Effector memory CD4-positive, alpha-beta T cell (primary cell): ENCODE data around the gene UGGT1.
A peak's percentile ranks its signal among the peaks of the same experiment; 100 is the strongest.

ENCODE experiments used
- DNase-seq, 3 donors: peaks; one replicate each; pipeline ENCODE4 v3.0.0-alpha.2; 2020
- H3K27ac ChIP-seq: 2 replicates; pipeline ENCODE4 v1.7.0; 2013; ENCODE audit warnings: mild to moderate bottlenecking, low read length, moderate library complexity; ENCODE audit not compliant: insufficient read depth, poor library complexity, severe bottlenecking
- H3K27me3 ChIP-seq: replicated peaks from 2 replicates; pipeline ENCODE4 v1.7.0; 2013; ENCODE audit warnings: mild to moderate bottlenecking, low read length; ENCODE audit not compliant: insufficient read depth, control insufficient read depth, poor library complexity, severe bottlenecking
- H3K36me3 ChIP-seq: 2 replicates; pipeline ENCODE4 v1.7.0; 2013; ENCODE audit warnings: mild to moderate bottlenecking, low read length, moderate library complexity; ENCODE audit not compliant: control insufficient read depth, insufficient read depth
- H3K4me1 ChIP-seq: 2 replicates; pipeline ENCODE4 v1.7.0; 2013; ENCODE audit warnings: low read length, mild to moderate bottlenecking; ENCODE audit not compliant: control insufficient read depth, insufficient read depth, poor library complexity, severe bottlenecking
- H3K4me3 ChIP-seq: 2 replicates; pipeline ENCODE4 v1.7.0; 2013; ENCODE audit warnings: low read length, low read depth, mild to moderate bottlenecking; ENCODE audit not compliant: insufficient read depth, poor library complexity, severe bottlenecking
- H3K9me3 ChIP-seq: 2 replicates; pipeline ENCODE4 v1.7.0; 2013; ENCODE audit warnings: mild to moderate bottlenecking, low read length, moderate library complexity; ENCODE audit not compliant: control insufficient read depth

The UGGT1 gene

DNA sequence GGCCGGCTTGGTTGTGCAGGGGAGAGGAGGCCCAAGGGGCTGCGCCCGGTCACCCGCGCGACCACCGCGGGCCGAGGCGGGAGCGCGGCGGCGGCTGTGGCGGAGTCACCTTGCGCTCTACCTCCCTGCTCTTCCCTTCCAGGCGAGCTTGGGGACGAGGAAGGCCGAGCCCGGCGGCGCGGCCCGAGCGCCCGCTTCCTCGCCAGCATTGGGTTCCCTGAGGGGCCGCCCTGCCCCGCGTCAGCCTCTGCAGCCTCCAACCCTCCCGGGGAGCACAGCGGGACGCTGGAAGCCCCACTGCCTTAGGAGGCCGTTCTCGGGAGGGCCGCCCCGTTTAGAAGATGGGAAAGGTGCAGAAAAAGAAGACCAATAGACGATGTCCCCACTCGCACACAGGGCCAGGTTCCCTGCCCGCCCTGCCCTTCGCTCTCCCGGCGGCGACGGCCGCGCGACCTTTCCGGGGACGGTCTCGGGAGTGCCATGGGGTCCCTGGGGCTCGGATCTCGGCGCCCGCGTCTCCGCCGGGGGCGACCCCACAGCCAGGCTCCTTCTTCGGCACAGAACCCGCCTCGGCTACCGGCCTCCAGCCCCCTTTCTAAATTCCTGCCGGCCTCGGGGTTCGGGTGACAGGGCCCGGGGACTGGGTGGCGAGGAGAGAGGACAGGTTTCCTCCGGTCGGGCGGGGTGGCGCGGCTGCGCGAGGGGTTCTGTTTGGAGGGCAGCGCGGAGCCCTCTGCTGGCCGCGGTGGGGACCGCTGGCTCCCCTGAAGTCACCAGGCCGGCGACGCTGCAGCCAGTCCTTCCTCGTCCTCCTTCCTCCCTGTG is 142.2 kb downstream of the UGGT1 start:
- peak; percentile 48 to 62 (median 56) for DNase-seq
- Histone ChIP-seq H3K27ac (no peak overlapping the region), H3K27me3 (no peaks in the 10 kb centered on the region), H3K4me1 (peaks cover 9% of the 10 kb centered on the region), H3K9me3 (no peaks in the 10 kb centered on the region), H3K36me3 (no peaks in the 10 kb centered on the region), H3K4me3 (peak overlapping the region; percentile 86)

DNA sequence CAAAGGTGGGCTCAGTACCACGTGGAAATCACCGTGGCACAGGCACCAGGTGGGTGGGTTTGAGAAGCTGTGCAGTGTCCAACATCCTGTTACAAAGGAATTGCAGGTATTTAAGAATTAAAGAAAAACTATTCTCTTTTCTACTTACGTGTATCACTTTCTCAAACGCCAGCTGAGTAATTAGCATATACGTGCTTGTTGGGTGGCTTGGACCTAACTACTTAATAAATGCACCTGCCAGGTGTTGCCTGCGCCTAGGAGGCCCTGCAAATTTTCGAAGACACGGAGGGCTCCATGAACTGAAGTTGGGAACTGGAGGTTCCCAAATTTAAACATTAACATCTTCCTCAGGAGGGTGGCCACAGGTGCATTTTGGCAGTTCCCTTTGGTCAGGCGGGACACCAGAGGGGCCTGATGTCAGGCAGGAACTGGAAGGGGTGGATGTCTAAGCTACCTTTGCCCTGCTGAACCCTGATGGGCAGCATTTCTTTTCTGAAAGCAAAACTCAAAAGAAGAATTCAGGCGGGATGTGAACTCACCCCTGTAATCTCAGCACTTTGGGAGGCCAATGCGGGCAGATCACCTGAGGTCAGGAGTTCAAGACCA is 142.9 kb downstream of the UGGT1 start:
- Histone ChIP-seq H3K4me1 (peaks cover 9% of the 10 kb centered on the region), H3K9me3 (no peaks in the 10 kb centered on the region), H3K4me3 (peak overlapping the region; percentile 86), H3K27me3 (no peaks in the 10 kb centered on the region), H3K27ac (no peak overlapping the region), H3K36me3 (no peaks in the 10 kb centered on the region)
- DNase-seq: no peak

DNA sequence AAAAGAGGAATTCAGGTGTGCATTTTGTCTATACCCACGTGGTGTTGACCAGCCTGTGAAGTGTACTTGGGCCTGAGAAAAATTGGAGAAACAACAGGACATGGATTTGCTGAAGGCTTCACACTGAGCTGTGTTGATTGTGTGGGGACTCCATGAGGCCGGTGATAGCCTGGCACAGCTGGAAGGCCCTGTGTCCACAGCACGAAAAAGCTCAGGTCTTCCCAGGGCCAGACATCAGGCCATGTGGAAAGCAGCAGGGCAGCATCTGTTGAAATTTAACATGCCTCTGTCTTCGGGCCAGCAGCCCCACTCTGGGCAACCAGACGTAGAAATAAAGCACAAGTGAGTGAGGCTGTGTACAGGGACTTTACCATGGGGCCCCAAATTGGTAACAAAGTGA is 143.6 kb downstream of the UGGT1 start:
- Histone ChIP-seq H3K27me3 (no peaks in the 10 kb centered on the region), H3K9me3 (no peaks in the 10 kb centered on the region), H3K27ac (no peak overlapping the region), H3K4me1 (peaks cover 9% of the 10 kb centered on the region), H3K4me3 (no peak overlapping the region), H3K36me3 (no peaks in the 10 kb centered on the region)
- DNase-seq: no peak

GRCh38 chr2:128235581-128235980 is 144.6 kb downstream of the UGGT1 start:
- Histone ChIP-seq H3K9me3 (no peaks in the 10 kb centered on the region), H3K36me3 (no peaks in the 10 kb centered on the region), H3K4me3 (no peak overlapping the region), H3K4me1 (peaks cover 9% of the 10 kb centered on the region), H3K27ac (no peak overlapping the region), H3K27me3 (no peaks in the 10 kb centered on the region)
- no peak for DNase-seq

DNA sequence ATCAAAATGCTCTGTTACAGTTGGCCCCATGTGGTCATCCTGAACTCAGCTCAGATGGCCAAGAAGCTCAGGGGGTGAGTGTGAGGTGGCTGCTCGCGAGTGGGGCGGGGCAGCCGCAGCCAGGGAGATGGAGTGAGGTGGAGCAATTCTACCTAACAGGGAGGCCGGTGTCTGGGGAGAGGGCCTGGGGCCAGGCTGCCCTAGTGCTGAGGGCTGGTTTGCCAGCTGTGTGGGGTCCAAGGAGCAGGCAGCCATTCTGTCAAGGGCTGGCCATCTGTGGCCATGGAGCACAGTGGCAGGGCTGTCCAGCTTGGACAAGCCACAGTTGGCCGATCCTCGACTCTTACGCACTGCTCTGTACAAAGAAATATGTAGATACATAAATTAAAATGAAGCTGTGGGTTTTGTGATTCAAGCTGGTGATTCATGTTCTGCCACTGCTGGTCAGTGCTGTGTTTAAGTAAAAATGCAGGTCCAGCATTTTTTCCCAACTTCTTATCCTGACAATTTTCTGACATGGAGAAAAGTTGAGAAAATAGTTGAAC is 145.6 kb downstream of the UGGT1 start:
- no peak for DNase-seq
- no peak overlapping the region for H3K27ac ChIP-seq
- no peaks in the 10 kb centered on the region for H3K36me3 ChIP-seq
- no peak overlapping the region for H3K4me3 ChIP-seq
- H3K9me3 ChIP-seq: no peaks in the 10 kb centered on the region
- H3K27me3 ChIP-seq: no peaks in the 10 kb centered on the region
- peaks cover 9% of the 10 kb centered on the region for H3K4me1 ChIP-seq

GRCh38 chr2:128237081-128237534 is 146.1 kb downstream of the UGGT1 start:
- H3K27me3 ChIP-seq: no peaks in the 10 kb centered on the region
- H3K27ac ChIP-seq: no peak overlapping the region
- DNase-seq: no peak
- H3K4me3 ChIP-seq: no peak overlapping the region
- H3K36me3 ChIP-seq: no peaks in the 10 kb centered on the region
- no peaks in the 10 kb centered on the region for H3K9me3 ChIP-seq
- peaks cover 9% of the 10 kb centered on the region for H3K4me1 ChIP-seq

DNA sequence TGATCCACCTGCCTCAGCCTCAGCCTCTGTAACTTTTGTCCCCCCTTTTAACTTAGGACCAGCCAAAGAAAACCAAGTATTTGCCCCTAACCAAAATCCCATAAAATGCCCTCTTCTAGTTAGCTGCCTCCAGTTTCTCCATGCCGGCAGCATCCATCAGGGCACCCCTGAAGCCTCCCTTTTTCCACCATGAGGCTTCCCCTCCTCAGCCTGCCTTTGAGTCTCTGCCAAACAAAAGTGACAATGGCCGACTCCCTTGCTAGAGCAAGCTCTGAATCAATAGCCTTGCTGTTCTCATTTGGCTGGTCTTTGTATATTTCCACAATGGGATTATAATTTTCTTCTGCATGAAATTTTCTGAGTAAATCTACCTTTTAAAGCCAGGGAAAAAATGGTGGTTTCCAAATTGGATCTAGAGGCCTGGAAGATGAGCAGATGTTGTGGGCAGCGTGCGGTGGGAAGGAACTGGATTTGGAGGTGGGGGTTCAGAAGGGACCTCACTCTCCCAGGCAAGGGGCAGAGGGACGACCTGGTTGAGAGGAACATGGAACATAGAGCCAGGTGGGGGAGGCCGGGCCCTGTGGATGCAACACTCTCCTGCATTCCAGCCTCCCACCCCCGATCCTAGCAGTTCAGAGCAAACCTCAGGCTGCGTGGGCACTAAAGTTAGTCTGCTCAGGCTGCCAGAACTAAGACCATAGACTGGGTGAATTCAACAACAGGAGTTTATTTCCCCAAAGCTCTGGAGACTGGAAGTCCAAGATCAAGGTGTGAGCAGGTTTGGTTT is 147.1 kb downstream of the UGGT1 start:
- Histone ChIP-seq H3K36me3 (no peaks in the 10 kb centered on the region), H3K9me3 (no peaks in the 10 kb centered on the region), H3K27ac (no peak overlapping the region), H3K4me1 (peaks cover 3% of the 10 kb centered on the region), H3K27me3 (no peaks in the 10 kb centered on the region), H3K4me3 (no peak overlapping the region)
- DNase-seq: no peak

DNA sequence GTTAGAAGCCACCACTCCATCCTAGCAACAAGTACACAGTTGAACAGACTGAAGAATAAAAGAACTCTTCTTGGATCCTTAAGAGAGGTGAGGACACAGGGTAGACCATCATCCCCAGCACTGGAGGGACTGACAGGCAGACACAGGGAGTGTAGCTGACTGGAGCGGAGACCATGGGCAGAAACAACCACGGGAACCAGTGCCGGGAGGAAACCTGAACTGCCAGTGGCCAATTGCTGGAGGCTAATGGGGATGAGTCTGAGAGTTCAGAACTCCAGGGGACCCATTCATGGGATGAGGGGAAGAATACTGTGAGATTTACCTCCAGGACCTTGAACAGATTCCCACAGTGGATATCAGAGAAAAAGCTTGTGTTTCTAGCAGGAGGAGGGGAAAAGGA is 150.9 kb downstream of the UGGT1 start:
- H3K9me3 ChIP-seq: no peaks in the 10 kb centered on the region
- no peaks in the 10 kb centered on the region for H3K27me3 ChIP-seq
- no peak overlapping the region for H3K4me3 ChIP-seq
- no peaks in the 10 kb centered on the region for H3K4me1 ChIP-seq
- H3K27ac ChIP-seq: no peak overlapping the region
- no peak for DNase-seq
- H3K36me3 ChIP-seq: no peaks in the 10 kb centered on the region
